Measurements from ENCODE around the gene ZMYM3. TPM values are rescaled to one million over a fixed set of nuclear protein-coding genes. Genes with fewer than 3 reads are reported as not detected.

Gene ZMYM3
- total and polyA plus RNA-seq, 9 of the 15 experiments (the other 6 are each of a cell fraction or from before 2014, with no cell fraction given): 4.3 to 36.3 (median 16.8) TPM

- CTCF ChIA-PET (ENCODE audit: low intra/inter-chr PET ratio): no interaction called here
- 12% methylated on average over 9 of the region's 10 CpGs for WGBS (ENCODE audit: insufficient coverage, low coverage, missing lambda C conversion rate)
- no peak overlapping the region for H3K4me3 ChIP-seq
- ATAC-seq: no peak
- no peak for FAIRE-seq
- no peak for DNase-seq (ENCODE audit: extremely low read depth in 1 of 4, low spot score in 3 of 4)
- H3K36me3 ChIP-seq (ENCODE audit: control insufficient read depth, insufficient read depth, low read length): no peaks in the 10 kb centered on the region
- no peaks in the 10 kb centered on the region for H3K9me1 ChIP-seq (ENCODE audit: control insufficient read depth, insufficient read depth, low read length)
- in situ Hi-C loops (cut with MboI) (no loop called here), intact Hi-C loops (cut with micrococcal nuclease) (no loop called here)
- H3K9me3 ChIP-seq (replicated peaks; ENCODE audit: control insufficient read depth, insufficient read depth, low read depth, low read length): no peaks in the 10 kb centered on the region
- no peak overlapping the region for H2AFZ ChIP-seq (ENCODE audit: low read depth, low read length)
- no peaks in the 10 kb centered on the region; a peak in 1 of 5 replicates for H3K4me1 ChIP-seq (replicated peaks in 1 of 2; ENCODE audit: control insufficient read depth in 2 of 2, insufficient read depth in 2 of 2, low read length in 2 of 2)
- POLR2A ChIA-PET: no interaction called here
- peaks cover 0 to 31% of the 10 kb centered on the region in 2 experiments; a peak in 4 of 5 replicates for H3K27me3 ChIP-seq (ENCODE audit: control insufficient read depth in 2 of 2, insufficient read depth in 2 of 2, low read length in 2 of 2)
- no peak overlapping the region for H3K4me2 ChIP-seq (ENCODE audit: insufficient read depth, low read length)
- H3K79me2 ChIP-seq (ENCODE audit: control insufficient read depth, insufficient read depth, low read length): no peaks in the 10 kb centered on the region
- no peak overlapping the region for H3K27ac ChIP-seq (ENCODE audit: extremely low read depth, low read depth, low read length)
- H4K20me1 ChIP-seq (replicated peaks; ENCODE audit: control insufficient read depth, insufficient read depth, low read length): no peaks in the 10 kb centered on the region
- H3K9ac ChIP-seq (ENCODE audit: insufficient read depth in 1 of 2, low read depth in 2 of 2, low read length in 2 of 2): no peak overlapping the region
- BruUV-seq (replicated peaks): no TSS peak
- no peak for TF ChIP-seq ZNF253 (CRISPR knock-in tag; conservative IDR thresholded peaks at IDR 0.05)
- no peak for TF ChIP-seq SRSF3 (IDR thresholded peaks at IDR 0.05; ENCODE audit: insufficient read depth, low read length)
- no peak for TF ChIP-seq CBX5 (IDR thresholded peaks at IDR 0.05; ENCODE audit: borderline replicate concordance, low read depth)
- TF ChIP-seq CCAR2 (IDR thresholded peaks at IDR 0.05; ENCODE audit: low read depth, low read length): no peak
- no peak for TF ChIP-seq RBM14 (IDR thresholded peaks at IDR 0.05; ENCODE audit: borderline replicate concordance, insufficient read depth, low read depth, low read length)
- TF ChIP-seq ZNF766 (CRISPR knock-in tag; conservative IDR thresholded peaks at IDR 0.05): no peak
- no peak for TF ChIP-seq ZNF77 (CRISPR knock-in tag; IDR thresholded peaks at IDR 0.05)
- TF ChIP-seq ZNF449 (CRISPR knock-in tag; IDR thresholded peaks at IDR 0.05): no peak
- no peak for TF ChIP-seq DNMT1 (IDR thresholded peaks at IDR 0.05)
- no peak for TF ChIP-seq CHD7 (IDR thresholded peaks at IDR 0.05; ENCODE audit: low read depth, low read length)
Observed at GRCh38 chrX:71215338-71215912, 38.5 kb downstream of the ZMYM3 start.

Measured in K562 (cell line).